GM19193 (cell line): Measurements from ENCODE around the gene FAM13A.

Experiments used
- POLR2A ChIP-seq: IDR thresholded peaks from 4 replicates; pipeline ENCODE4 v1.6.1; 2011; ENCODE audit not compliant: insufficient read depth, insufficient read length; ENCODE audit errors: extremely low read depth

Gene FAM13A

GRCh38 chr4:88910101-88910500, 146.9 kb downstream of the FAM13A start:
- no peak for TF ChIP-seq POLR2A

- no peak for TF ChIP-seq POLR2A
Observed at GRCh38 chr4:88908521-88908920, 148.5 kb downstream of the FAM13A start.

- no peak for TF ChIP-seq POLR2A
Observed at GRCh38 chr4:88908003-88908402, 149.0 kb downstream of the FAM13A start.

- no peak for TF ChIP-seq POLR2A
Observed at GRCh38 chr4:88907478-88907877, 149.5 kb downstream of the FAM13A start.

GRCh38 chr4:88900432-88900831, 156.6 kb downstream of the FAM13A start:
- TF ChIP-seq POLR2A: no peak

- no peak for TF ChIP-seq POLR2A
Observed at GRCh38 chr4:88897752-88898151, 159.2 kb downstream of the FAM13A start.

GRCh38 chr4:88897180-88897579, 159.8 kb downstream of the FAM13A start:
- no peak for TF ChIP-seq POLR2A

- TF ChIP-seq POLR2A: no peak
Observed at GRCh38 chr4:88893961-88894360, 163.0 kb downstream of the FAM13A start.

- no peak for TF ChIP-seq POLR2A
Observed at GRCh38 chr4:88892646-88893045, 164.3 kb downstream of the FAM13A start.

- no peak for TF ChIP-seq POLR2A
Observed at GRCh38 chr4:88891636-88892035, 165.3 kb downstream of the FAM13A start.

GRCh38 chr4:88881227-88881569, 175.8 kb downstream of the FAM13A start:
- TF ChIP-seq POLR2A: no peak

- TF ChIP-seq POLR2A: no peak
Observed at GRCh38 chr4:88880501-88881226, 176.3 kb downstream of the FAM13A start.

- no peak for TF ChIP-seq POLR2A
Observed at GRCh38 chr4:88879991-88880390, 177.0 kb downstream of the FAM13A start.

- TF ChIP-seq POLR2A: no peak
Observed at GRCh38 chr4:88878642-88879041, 178.3 kb downstream of the FAM13A start.

GRCh38 chr4:88870428-88870827, 186.6 kb downstream of the FAM13A start:
- TF ChIP-seq POLR2A: no peak

- TF ChIP-seq POLR2A: no peak
Observed at GRCh38 chr4:88868510-88868909, 188.5 kb downstream of the FAM13A start.
